ENCODE measurements around the gene ENTPD8.
A peak's percentile ranks its signal among the peaks of the same experiment; 100 is the strongest.

Gene ENTPD8

GRCh38 chr9:137406876-137407589 is 34.1 kb downstream of the ENTPD8 start:
- TF ChIP-seq CTCF (conservative IDR thresholded peaks at IDR 0.05; ENCODE audit: low read depth, low read length), result peak; percentile 65
- peak overlapping the region; percentile 28 for H3K4me3 ChIP-seq (ENCODE audit: low read length)
- DNase-seq (ENCODE audit: low read depth), result no peak

GRCh38 chr9:137406085-137406760 is 34.9 kb downstream of the ENTPD8 start:
- DNase-seq (ENCODE audit: low read depth), result no peak
- no peak for TF ChIP-seq CTCF (conservative IDR thresholded peaks at IDR 0.05; ENCODE audit: low read depth, low read length)
- no peak overlapping the region for H3K4me3 ChIP-seq (ENCODE audit: low read length)

- no peak for TF ChIP-seq CTCF (conservative IDR thresholded peaks at IDR 0.05; ENCODE audit: low read depth, low read length)
- H3K4me3 ChIP-seq (ENCODE audit: low read length), result no peak overlapping the region
- DNase-seq (ENCODE audit: low read depth), result no peak
These were observed 35.5 kb downstream of the ENTPD8 start for GRCh38 chr9:137405677-137406081.

GRCh38 chr9:137404961-137405567 is 36.1 kb downstream of the ENTPD8 start:
- TF ChIP-seq CTCF (conservative IDR thresholded peaks at IDR 0.05; ENCODE audit: low read depth, low read length), result no peak
- no peak overlapping the region for H3K4me3 ChIP-seq (ENCODE audit: low read length)
- no peak for DNase-seq (ENCODE audit: low read depth)

- TF ChIP-seq CTCF (conservative IDR thresholded peaks at IDR 0.05; ENCODE audit: low read depth, low read length), result no peak
- no peak overlapping the region for H3K4me3 ChIP-seq (ENCODE audit: low read length)
- DNase-seq (ENCODE audit: low read depth), result no peak
These were observed 37.9 kb downstream of the ENTPD8 start for GRCh38 chr9:137403269-137403668.

GRCh38 chr9:137402746-137403145 is 38.4 kb downstream of the ENTPD8 start:
- no peak for DNase-seq (ENCODE audit: low read depth)
- TF ChIP-seq CTCF (conservative IDR thresholded peaks at IDR 0.05; ENCODE audit: low read depth, low read length), result no peak
- H3K4me3 ChIP-seq (ENCODE audit: low read length), result no peak overlapping the region
